Measurements from ENCODE around the gene GALNS.

DNA sequence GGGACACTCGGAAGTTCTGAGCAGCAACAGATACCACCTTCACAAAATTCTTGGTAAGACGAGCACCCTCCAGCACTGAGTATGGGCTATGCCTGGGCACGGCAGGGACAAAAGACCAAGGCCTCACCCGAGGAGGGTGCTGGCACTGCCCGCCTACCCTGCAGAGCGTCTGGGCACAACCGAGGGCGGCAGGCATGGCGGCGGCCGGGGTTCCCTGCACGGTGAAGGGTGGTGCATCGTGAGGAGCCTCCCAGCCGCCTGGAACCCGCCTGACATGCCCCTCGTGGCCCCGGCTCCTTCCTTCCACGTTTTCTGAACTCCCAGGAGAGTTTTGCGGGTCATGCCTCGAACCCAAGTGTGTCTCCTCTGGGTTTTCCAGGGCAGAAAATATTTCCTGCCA is 18.9 kb downstream of the GALNS start:
- TF ChIP-seq, protein P1, sequence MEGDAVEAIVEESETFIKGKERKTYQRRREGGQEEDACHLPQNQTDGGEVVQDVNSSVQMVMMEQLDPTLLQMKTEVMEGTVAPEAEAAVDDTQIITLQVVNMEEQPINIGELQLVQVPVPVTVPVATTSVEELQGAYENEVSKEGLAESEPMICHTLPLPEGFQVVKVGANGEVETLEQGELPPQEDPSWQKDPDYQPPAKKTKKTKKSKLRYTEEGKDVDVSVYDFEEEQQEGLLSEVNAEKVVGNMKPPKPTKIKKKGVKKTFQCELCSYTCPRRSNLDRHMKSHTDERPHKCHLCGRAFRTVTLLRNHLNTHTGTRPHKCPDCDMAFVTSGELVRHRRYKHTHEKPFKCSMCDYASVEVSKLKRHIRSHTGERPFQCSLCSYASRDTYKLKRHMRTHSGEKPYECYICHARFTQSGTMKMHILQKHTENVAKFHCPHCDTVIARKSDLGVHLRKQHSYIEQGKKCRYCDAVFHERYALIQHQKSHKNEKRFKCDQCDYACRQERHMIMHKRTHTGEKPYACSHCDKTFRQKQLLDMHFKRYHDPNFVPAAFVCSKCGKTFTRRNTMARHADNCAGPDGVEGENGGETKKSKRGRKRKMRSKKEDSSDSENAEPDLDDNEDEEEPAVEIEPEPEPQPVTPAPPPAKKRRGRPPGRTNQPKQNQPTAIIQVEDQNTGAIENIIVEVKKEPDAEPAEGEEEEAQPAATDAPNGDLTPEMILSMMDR (IDR thresholded peaks at IDR 0.05) = no peak
- TF ChIP-seq POLR2AphosphoS5 (IDR thresholded peaks at IDR 0.05) (no peak), EP300 (IDR thresholded peaks at IDR 0.05; ENCODE audit: low read depth) (no peak)
